ENCODE measurements around the gene OGDHL. TPM values are rescaled to one million over a fixed set of nuclear protein-coding genes. Genes with fewer than 3 reads are reported as not detected.

The OGDHL gene
- total and polyA plus RNA-seq, 9 of the 15 experiments (the other 6 are each of a cell fraction or from before 2014, with no cell fraction given) = 0.01 to 1.8 (median 0.91) TPM

GRCh38 chr10:49768731-49769130 is 6.6 kb upstream of the OGDHL start:
- Histone ChIP-seq H3K27ac (ENCODE audit: extremely low read depth, low read depth, low read length) (no peak overlapping the region), H3K4me2 (ENCODE audit: insufficient read depth, low read length) (no peak overlapping the region), H2AFZ (ENCODE audit: low read depth, low read length) (no peak overlapping the region), H3K9me3 (replicated peaks; ENCODE audit: control insufficient read depth, insufficient read depth, low read depth, low read length) (no peaks in the 10 kb centered on the region), H4K20me1 (replicated peaks; ENCODE audit: control insufficient read depth, insufficient read depth, low read length) (no peaks in the 10 kb centered on the region), H3K4me1 (replicated peaks in 1 of 2; ENCODE audit: control insufficient read depth in 2 of 2, insufficient read depth in 2 of 2, low read length in 2 of 2) (no peaks in the 10 kb centered on the region), H3K79me2 (ENCODE audit: control insufficient read depth, insufficient read depth, low read length) (no peaks in the 10 kb centered on the region), H3K36me3 (ENCODE audit: control insufficient read depth, insufficient read depth, low read length) (no peaks in the 10 kb centered on the region), H3K9me1 (ENCODE audit: control insufficient read depth, insufficient read depth, low read length) (no peaks in the 10 kb centered on the region), H3K27me3 (ENCODE audit: control insufficient read depth in 2 of 2, insufficient read depth in 2 of 2, low read length in 2 of 2) (peaks cover 24 to 32% of the 10 kb centered on the region in 2 experiments), H3K4me3 (no peak overlapping the region), H3K9ac (ENCODE audit: insufficient read depth in 1 of 2, low read depth in 2 of 2, low read length in 2 of 2) (no peak overlapping the region)
- ChIA-PET CTCF (ENCODE audit: low intra/inter-chr PET ratio) (no interaction called here), POLR2A (no interaction called here)
- intact Hi-C loops (cut with micrococcal nuclease) (no loop called here), in situ Hi-C loops (cut with MboI) (no loop called here)
- no TSS peak for BruUV-seq (replicated peaks)
- WGBS (ENCODE audit: insufficient coverage, low coverage, missing lambda C conversion rate) = 5% methylated on average over 32 of the region's 45 CpGs
- DNase-seq (ENCODE audit: extremely low read depth in 1 of 4, low spot score in 3 of 4) (no peak), ATAC-seq (no peak), FAIRE-seq (no peak)
- no peak for TF ChIP-seq ZNF668 (CRISPR knock-in tag; IDR thresholded peaks at IDR 0.05)
- TF ChIP-seq E2F8 (IDR thresholded peaks at IDR 0.05; ENCODE audit: low read depth, partially characterized antibody) = no peak
- TF ChIP-seq NR2C2 (CRISPR knock-in tag; IDR thresholded peaks at IDR 0.05) = no peak
- no peak for TF ChIP-seq NR2C2 (tag; IDR thresholded peaks at IDR 0.05)

Data from K562 (cell line).